Measurements from ENCODE around the gene GBP7.

- no peak for TF ChIP-seq CTCF (IDR thresholded peaks at IDR 0.05)
- no peak for TF ChIP-seq EZH2 (IDR thresholded peaks at IDR 0.05)
Measured at GRCh38 chr1:89112871-89113613, 62.8 kb downstream of the GBP7 start.
